ENCODE measurements around the gene SH2D7.

The SH2D7 gene

DNA sequence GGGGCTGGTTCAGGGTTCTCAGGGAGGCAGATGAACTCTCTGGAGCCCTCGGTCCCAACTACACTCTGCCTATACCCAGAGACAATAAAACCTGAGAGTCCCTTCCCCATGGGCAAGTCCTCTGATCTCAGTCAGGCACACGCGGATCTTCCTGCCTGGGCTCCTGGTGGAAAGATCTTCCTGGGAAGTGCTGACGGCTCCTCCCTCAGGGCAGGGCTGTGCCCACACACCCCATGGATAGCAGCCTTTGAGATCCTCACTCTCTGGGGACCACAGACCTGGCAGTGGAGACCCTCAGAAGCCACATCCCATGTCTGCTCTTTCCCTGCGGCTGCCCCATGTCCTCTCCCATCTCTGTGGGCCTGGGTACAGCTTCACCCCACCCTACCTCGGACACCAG is 10.4 kb downstream of the SH2D7 start:
- H3K4me3 ChIP-seq (ENCODE audit: low read depth, low read length), result no peak overlapping the region

GRCh38 chr15:78103406-78104118 is 11.2 kb downstream of the SH2D7 start:
- H3K4me3 ChIP-seq (ENCODE audit: low read depth, low read length), result no peak overlapping the region

- no peak overlapping the region for H3K4me3 ChIP-seq (ENCODE audit: low read depth, low read length)
Measured at GRCh38 chr15:78104119-78104479, 11.7 kb downstream of the SH2D7 start.

- H3K4me3 ChIP-seq (ENCODE audit: low read depth, low read length), result no peak overlapping the region
Measured at GRCh38 chr15:78104566-78105475, 12.5 kb downstream of the SH2D7 start.

DNA sequence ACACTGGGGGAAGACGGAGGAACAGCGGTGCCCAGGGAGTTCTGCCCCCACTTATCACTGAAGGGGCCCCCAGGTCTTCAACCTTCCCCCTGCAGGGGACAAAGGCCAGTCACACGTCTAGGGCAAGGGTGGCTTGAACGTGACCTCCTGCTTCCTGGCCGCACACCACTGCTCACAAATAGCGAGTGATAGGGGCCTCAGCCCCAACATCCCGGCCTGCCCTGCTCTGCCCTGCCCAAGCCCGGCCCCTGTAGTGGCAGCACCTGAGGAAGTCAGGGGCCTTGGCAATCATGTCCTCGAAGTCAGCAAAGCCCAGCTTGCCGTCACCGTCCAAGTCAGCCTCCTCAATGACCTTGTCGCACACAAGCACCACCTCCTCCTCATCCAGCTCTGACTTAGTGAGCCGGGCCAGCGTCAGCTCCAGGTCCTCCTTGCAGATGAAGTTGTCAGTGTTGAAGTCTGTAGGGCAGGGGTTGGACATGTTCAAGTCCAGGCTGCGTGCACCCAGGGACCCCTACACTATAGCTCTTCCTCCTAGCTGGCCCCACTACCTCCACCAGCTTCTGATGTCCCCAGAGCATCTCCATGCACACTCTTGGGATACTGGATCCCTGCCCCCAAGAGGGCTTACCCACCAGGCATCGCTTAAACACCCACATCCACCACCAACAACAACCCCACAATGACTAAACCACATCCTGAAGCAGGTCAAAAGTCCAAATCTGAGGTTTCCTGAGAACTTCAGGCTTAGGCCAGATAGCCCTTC is 13.3 kb downstream of the SH2D7 start:
- H3K4me3 ChIP-seq (ENCODE audit: low read depth, low read length), result no peak overlapping the region

GRCh38 chr15:78107471-78107870 is 15.1 kb downstream of the SH2D7 start:
- H3K4me3 ChIP-seq (ENCODE audit: low read depth, low read length), result no peak overlapping the region

DNA sequence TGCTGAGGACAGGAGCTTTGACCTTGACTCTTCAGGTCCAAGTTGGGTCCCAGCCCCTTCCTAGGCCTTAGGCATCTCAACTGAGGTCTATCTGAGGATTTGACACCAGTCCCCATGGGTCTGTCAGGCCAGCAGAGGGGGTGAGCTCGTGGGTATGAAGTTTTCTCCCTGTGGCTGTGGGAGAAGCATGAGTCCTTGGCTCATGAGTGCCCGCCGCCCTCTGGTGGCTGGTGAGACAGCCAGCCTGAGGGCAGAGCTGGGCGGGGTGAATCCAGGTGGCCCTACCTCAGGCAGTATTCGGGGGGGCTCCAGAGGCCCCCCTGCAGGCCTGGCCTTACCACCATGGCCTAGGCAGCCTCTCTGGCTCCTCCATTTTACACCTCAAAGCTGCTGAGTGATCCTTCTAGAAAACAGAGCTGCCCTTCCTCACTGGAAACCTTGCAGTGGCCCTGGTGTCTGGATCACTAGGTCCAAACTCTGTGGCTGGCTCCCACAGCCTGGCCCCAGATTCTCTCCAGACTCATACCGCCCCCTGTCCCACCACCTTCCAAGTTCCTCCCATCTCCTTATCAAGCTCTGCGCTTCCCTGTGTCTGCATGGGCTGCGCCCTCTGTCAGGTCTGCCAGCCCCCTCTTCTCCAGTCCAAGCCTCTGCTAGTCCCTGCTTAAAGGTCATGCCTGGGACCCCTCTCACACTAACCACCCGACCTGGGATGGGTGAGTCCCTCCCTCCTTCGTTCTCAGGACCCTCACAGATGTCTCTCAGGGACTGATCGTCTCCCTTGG is 16.1 kb downstream of the SH2D7 start:
- no peak overlapping the region for H3K4me3 ChIP-seq (ENCODE audit: low read depth, low read length)

- no peak overlapping the region for H3K4me3 ChIP-seq (ENCODE audit: low read depth, low read length)
Measured at GRCh38 chr15:78109156-78109555, 16.8 kb downstream of the SH2D7 start.

DNA sequence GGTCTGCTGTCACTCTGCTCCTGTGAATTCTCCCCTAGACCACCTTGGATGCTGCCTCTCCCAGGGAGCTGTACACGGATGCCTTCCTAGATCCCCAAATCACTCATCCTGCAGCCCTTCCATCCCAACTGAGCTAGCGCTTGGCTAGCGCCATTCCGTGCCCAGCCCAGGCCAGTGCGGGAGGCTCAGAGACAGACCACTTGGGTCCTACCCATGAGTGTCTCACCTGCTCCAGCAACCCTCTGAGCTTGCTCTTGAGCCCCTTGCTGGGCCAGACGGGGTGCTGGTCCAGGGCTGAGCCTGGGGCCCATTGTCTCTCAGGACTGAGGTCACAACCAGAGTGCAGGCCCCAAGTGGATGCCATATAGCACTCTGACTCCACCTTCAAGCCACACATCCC is 17.7 kb downstream of the SH2D7 start:
- no peak overlapping the region for H3K4me3 ChIP-seq (ENCODE audit: low read depth, low read length)

DNA sequence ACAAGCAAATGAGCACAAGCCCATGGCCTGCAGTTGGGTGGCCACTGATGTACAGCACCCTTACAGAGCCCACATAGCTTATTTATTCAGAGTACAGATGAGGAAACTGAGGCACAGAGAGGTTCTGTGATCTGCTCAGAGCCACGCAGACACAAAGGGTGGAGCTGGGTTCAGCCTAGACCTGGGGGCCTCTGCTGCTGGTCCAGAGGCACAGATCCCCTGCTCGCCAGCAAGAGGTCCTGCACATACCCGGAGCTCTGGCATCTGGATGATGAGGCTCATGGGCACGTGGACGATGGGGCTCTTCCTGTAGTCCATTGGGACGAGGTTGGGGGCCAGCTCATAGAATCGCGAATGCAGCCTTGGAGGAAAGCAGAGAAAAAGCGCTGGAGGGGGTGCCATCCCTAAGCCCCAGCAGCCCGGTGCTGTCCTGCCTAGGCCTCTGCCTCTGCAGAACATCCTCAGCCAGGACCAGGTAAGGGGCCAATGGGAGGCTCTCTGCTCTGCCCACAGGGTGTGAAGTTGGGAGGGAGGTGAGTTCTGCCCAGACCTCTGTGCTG is 18.6 kb downstream of the SH2D7 start:
- no peak overlapping the region for H3K4me3 ChIP-seq (ENCODE audit: low read depth, low read length)

DNA sequence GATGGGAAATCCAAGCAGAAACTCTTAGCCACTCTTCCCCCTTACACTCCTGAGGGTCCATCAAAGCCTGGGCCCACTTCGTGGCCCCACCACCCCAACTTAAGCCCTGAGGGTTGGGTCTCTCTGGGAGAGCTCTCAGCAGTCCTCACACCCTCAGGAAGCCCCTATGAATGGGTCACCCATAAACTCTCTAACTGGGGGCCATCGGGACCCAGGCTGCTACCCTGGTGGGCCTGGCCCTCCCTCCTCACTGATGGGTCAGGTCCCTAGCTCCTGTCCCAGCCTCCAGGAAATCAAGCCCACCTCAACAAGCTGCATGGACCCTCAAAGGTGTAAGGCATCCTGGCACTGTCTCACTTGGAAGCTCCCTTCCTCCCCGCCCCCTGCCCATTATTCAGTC is 19.4 kb downstream of the SH2D7 start:
- H3K4me3 ChIP-seq (ENCODE audit: low read depth, low read length), result no peak overlapping the region

DNA sequence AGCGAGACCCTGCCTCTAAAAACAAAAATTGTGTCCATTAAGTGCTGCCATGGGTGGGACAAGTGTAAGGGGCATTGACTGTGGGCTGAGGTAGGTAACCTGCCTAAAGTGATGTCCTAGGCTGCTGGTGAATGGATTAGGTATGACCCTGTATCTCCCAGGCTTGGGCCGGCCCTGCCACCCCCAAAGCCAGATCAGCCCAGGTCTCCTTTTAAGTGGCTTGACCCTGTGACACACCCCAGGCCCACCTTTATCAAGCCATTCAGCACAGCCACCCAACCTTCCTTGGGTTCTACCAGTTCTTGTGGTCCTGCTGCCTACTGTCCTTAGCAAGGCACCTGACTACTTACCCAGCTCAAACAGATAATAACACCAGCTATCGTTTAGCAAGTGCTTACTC is 20.2 kb downstream of the SH2D7 start:
- H3K4me3 ChIP-seq (ENCODE audit: low read depth, low read length), result no peak overlapping the region

DNA sequence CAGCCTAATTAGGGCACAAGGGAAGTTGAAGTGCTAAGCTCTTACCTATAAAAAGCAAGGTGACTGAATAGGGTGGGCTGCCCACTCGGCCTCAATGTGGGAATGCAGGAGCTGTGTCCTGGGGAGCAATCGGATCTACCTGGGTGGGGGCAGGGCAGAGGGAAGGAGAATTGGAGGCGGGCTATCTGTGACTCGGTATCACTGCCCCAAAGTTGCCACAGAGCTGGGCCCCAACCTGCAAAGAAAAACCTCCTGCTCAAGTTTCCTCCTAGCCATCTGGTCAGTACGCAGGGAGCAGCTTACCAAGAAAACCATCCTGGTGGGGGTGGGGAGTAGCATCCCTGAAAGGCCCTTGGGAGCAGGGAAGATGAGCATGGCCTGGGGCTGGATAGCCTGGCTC is 28.2 kb downstream of the SH2D7 start:
- no peak overlapping the region for H3K4me3 ChIP-seq (ENCODE audit: low read depth, low read length)

DNA sequence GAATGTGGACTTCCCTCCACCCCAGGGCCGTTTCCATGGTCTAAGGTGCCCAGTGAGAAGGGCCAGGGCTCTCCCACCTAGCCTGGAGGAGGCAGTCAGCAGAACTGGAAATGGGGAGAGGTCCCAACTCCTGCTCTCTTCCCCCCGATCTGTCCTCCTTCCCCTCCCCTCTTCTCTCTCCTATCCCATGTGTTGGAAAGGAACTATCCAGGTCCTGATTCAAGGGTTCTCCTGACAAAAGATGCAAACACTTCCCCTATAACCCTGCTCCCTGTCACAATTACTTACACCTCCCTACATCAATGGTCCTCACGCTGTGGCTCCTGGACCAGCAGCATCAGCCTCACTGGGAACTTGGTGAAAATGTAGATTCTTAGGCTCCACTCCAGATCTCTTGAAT is 32.9 kb downstream of the SH2D7 start:
- H3K4me3 ChIP-seq (ENCODE audit: low read depth, low read length), result no peak overlapping the region

GRCh38 chr15:78127882-78128281 is 35.5 kb downstream of the SH2D7 start:
- H3K4me3 ChIP-seq (ENCODE audit: low read depth, low read length), result no peak overlapping the region

DNA sequence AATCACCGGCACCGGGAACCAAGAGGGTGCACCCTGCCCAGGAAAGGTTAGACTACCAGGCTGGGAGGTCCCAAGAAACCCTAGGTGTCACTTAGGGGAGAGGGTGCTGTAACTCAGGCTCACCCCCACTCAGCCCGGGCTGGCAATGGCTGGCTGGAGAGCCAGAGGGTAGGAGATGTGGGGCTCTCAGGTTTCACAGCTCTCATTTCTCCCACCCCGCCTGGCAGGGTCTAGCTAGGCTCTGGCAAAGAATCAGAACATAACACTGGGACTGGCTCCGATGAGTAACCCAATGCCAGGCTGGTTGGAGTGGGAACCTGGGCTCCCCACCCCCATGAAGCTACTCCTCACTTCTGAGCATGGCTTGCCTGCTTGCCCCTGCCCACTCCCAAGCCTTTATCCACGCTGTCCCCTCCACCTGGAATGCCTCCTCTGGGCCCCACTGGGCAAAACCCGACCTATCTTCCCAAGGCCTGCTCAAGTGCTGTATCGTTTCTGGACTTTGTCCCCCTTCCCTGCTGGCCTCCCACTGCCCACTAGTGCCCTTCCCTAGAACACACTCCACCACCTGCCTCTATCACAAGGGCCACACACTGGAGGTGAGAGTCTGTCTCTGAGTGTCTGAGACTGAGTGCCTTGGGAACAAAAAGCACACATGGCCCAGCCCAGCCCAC is 36.9 kb downstream of the SH2D7 start:
- H3K4me3 ChIP-seq (ENCODE audit: low read depth, low read length), result no peak overlapping the region

DNA sequence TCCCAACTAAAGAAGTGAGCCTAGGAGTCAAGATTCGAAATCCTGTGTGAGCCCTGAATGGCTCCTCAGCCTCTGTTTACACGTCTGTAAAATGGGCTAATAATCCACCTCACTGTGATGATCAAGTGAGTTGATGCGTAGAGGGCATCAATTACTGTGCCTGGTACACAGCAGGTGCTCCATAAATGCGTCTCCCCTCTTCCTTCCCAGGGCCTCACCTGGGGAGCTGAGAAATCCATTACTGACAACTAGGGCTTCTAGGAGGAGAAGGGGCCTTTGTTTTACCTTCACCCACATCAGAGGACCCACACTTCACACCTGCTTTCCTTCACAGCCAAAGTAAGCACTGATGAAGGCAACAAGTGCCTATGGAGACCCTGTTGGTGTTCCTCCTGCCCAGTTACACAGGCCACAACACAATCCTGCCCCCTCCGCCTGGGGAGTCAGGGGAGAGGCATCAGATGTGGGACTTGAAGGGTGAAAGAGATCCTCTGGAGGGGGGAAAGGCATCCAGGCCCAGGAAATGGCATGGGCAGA is 37.5 kb downstream of the SH2D7 start:
- no peak overlapping the region for H3K4me3 ChIP-seq (ENCODE audit: low read depth, low read length)

DNA sequence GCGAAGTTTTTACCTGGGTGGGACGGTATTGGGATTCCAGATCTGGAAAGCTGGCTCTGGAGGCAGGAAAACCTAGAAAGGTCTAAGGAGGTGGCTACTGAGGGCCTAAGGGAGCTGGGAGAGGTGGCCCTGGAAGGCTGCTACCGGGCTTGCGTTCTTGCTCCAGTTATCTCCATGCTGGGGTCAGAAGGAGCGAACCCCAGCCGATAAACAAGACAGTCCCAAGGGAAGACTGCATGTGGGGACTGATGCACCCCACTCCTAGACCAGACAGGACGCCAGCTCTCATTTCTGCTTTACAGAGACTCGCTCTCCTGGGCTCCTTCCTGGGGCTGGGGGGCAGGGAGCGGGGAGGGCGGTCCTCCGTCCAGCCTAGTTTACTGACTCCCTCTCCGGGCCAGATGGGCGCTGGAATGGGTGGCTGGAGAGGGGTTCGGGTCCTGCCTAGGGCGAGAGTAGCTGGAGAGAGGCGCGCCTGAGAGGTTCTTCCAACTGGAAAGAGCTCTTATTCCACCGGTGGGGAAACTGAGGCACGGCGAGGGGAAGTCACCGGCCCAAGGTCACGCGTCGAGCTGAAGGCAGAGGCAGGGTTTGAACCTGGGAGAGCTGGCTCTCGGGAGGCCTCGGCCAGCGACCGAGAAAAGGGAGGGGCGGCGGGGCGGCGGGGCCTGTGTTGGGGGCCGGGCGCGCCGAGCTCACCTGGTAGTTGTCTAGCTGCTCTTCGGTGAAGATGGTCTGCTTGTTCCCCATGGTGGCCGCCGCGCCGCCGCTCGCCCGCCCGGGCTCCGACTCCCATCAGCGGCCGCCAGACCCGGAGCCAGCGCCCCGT is 38.3 kb downstream of the SH2D7 start:
- H3K4me3 ChIP-seq (ENCODE audit: low read depth, low read length), result peak overlapping the region; percentile 78

Data from iPS-11a (cell line).